IMR-90 (cell line): Measurements from ENCODE around the gene DLEU7. TPM values are rescaled to one million over a fixed set of nuclear protein-coding genes. Genes with fewer than 3 reads are reported as not detected.
A peak's percentile ranks its signal among the peaks of the same experiment; 100 is the strongest.

Experiments
- ATAC-seq: fragments of 200-7000 bp; cut with Tn5 transposase; 2 replicates; pipeline ENCODE4 v1.9.1; 2020; ENCODE audit warnings: low read depth, mild to moderate bottlenecking, moderate library complexity
- BruUV-seq: library from RNA; stranded (reverse); fragments of 400-500 nt; replicated peaks from 2 replicates; lab custom pipeline; 2021; lab: Mats Ljungman, UMichigan
- CTCF ChIA-PET: fragments of 300-600 bp; formaldehyde crosslinking; extraction: SDS; loops from one replicate; lab custom pipeline; 2021; ENCODE audit warnings: antibody characterized with exemption; lab: Yijun Ruan, JAX
- POLR2A ChIA-PET: fragments of 300-600 bp; sonication (Branson Sonifier 250); formaldehyde crosslinking; loops from one replicate; lab custom pipeline; 2022; ENCODE audit warnings: antibody characterized with exemption; ENCODE audit not compliant: unreplicated experiment; lab: Charles Lee
- DNase-seq: peaks from one replicate; pipeline ENCODE4 v3.0.0; 2013
- H2AFZ ChIP-seq: replicated peaks from 2 replicates; pipeline ENCODE3; 2013; ENCODE audit warnings: low read length, mild to moderate bottlenecking; ENCODE audit not compliant: poor library complexity
- H2AK5ac ChIP-seq: 2 replicates; pipeline ENCODE4 v1.6.1; 2013; ENCODE audit warnings: low read depth, low read length, inconsistent platforms
- H2AK9ac ChIP-seq: replicated peaks from 2 replicates; pipeline ENCODE3; 2013; ENCODE audit warnings: mild to moderate bottlenecking, low read depth, low read length, moderate library complexity; ENCODE audit not compliant: poor library complexity
- H2BK120ac ChIP-seq: 2 replicates; pipeline ENCODE4 v1.6.1; 2013; ENCODE audit warnings: low read depth, low read length, inconsistent platforms
- H2BK15ac ChIP-seq: 3 replicates; pipeline ENCODE4 v1.6.1; 2013; ENCODE audit warnings: low read depth, low read length, inconsistent platforms
- H2BK20ac ChIP-seq: 2 replicates; pipeline ENCODE4 v1.6.1; 2013; ENCODE audit warnings: low read depth, mild to moderate bottlenecking, inconsistent platforms, low read length, moderate library complexity
- H2BK5ac ChIP-seq: 2 replicates; pipeline ENCODE4 v1.6.1; 2013; ENCODE audit warnings: mild to moderate bottlenecking, low read depth, low read length, inconsistent platforms; ENCODE audit not compliant: poor library complexity, severe bottlenecking
- H3K14ac ChIP-seq: replicated peaks from 2 replicates; pipeline ENCODE4 v1.6.1; 2013; ENCODE audit warnings: low read depth, low read length, inconsistent platforms
- H3K18ac ChIP-seq: 2 replicates; pipeline ENCODE4 v1.6.1; 2013; ENCODE audit warnings: low read depth, low read length, control low read depth
- H3K23ac ChIP-seq: 2 replicates; pipeline ENCODE4 v1.6.1; 2013; ENCODE audit warnings: low read depth, low read length, inconsistent platforms
- H3K27ac ChIP-seq: 2 replicates; pipeline ENCODE4 v1.5.1; 2013; ENCODE audit warnings: mild to moderate bottlenecking, control low read depth, low read length; ENCODE audit not compliant: insufficient read depth
- H3K27me3 ChIP-seq: 2 replicates; pipeline ENCODE4 v1.6.1; 2013; ENCODE audit warnings: low read length; ENCODE audit not compliant: control insufficient read depth, insufficient read depth
- H3K36me3 ChIP-seq: 2 replicates; pipeline ENCODE4 v1.6.1; 2013; ENCODE audit warnings: low read length, mixed read lengths; ENCODE audit not compliant: control insufficient read depth, insufficient read depth
- H3K4ac ChIP-seq: 2 replicates; pipeline ENCODE4 v1.6.1; 2013; ENCODE audit warnings: low read depth, low read length, inconsistent platforms
- H3K4me1 ChIP-seq: 2 replicates; pipeline ENCODE4 v1.6.1; 2013; ENCODE audit warnings: low read length, mixed read lengths; ENCODE audit not compliant: control insufficient read depth, insufficient read depth
- H3K4me2 ChIP-seq: 2 replicates; pipeline ENCODE4 v1.6.1; 2013; ENCODE audit warnings: low read depth, mild to moderate bottlenecking, control low read depth, low read length, moderate library complexity
- H3K4me3 ChIP-seq: 2 replicates; pipeline ENCODE4 v1.5.1; 2013; ENCODE audit warnings: low read depth, mild to moderate bottlenecking, control low read depth, low read length, moderate library complexity; ENCODE audit not compliant: insufficient read depth
- H3K56ac ChIP-seq: 2 replicates; pipeline ENCODE4 v1.6.1; 2013; ENCODE audit warnings: low read length, inconsistent platforms; ENCODE audit not compliant: insufficient read depth; ENCODE audit errors: extremely low read depth
- H3K79me1 ChIP-seq, 2 experiments: 2 replicates each; pipeline ENCODE4 v1.6.1; 2013; ENCODE audit warnings: low read length in 2 of 2, inconsistent platforms in 1 of 2, low read depth in 1 of 2
- H3K9ac ChIP-seq: 2 replicates; pipeline ENCODE4 v1.6.1; 2013; ENCODE audit warnings: low read depth, low read length, control low read depth
- H3K9me1 ChIP-seq: 2 replicates; pipeline ENCODE4 v1.6.1; 2013; ENCODE audit warnings: low read length, inconsistent platforms; ENCODE audit not compliant: insufficient read depth
- H3K9me3 ChIP-seq: 2 replicates; pipeline ENCODE4 v1.6.1; 2013; ENCODE audit warnings: low read length; ENCODE audit not compliant: control insufficient read depth, insufficient read depth
- H4K20me1 ChIP-seq: 2 replicates; pipeline ENCODE4 v1.6.1; 2013; ENCODE audit warnings: low read length, inconsistent platforms; ENCODE audit not compliant: insufficient read depth
- H4K5ac ChIP-seq: 2 replicates; pipeline ENCODE4 v1.6.1; 2013; ENCODE audit warnings: mild to moderate bottlenecking, low read depth, low read length, control low read depth
- H4K8ac ChIP-seq, 2 experiments: 2 replicates each; pipeline ENCODE4 v1.6.1; 2013; ENCODE audit warnings: low read depth in 2 of 2, low read length in 2 of 2, control low read depth in 1 of 2, inconsistent platforms in 1 of 2
- H4K91ac ChIP-seq: 2 replicates; pipeline ENCODE4 v1.6.1; 2013; ENCODE audit warnings: low read depth, low read length, inconsistent platforms; ENCODE audit not compliant: insufficient read depth
- MXI1 ChIP-seq: IDR thresholded peaks from 2 replicates; pipeline ENCODE4 v1.6.1; 2012; ENCODE audit warnings: low read depth, mild to moderate bottlenecking, low read length, moderate library complexity, borderline replicate concordance
- RAD21 ChIP-seq: IDR thresholded peaks from 2 replicates; pipeline ENCODE4 v1.6.1; 2012; ENCODE audit warnings: low read length, improper control_type of control experiment
- RFX5 ChIP-seq: IDR thresholded peaks from 2 replicates; pipeline ENCODE4 v1.8.0; 2012; ENCODE audit warnings: low read depth, mild to moderate bottlenecking, low read length, moderate library complexity
- WGBS, 2 experiments: methylation state at CpG; one replicate each; pipeline versions ENCODE4 v1.1.5 to v1.1.7; 2013; ENCODE audit warnings: missing lambda C conversion rate in 2 of 2; ENCODE audit not compliant: insufficient read length in 1 of 2; ENCODE audit errors: extremely low coverage in 2 of 2; 5-methylcytosine and 5-hydroxymethylcytosine counted together
- dilution Hi-C: fragments of 300-500 bp; cut with HindIII; formaldehyde crosslinking; loops from one replicate; pipeline ENCODE4 v1.14.3; 2018; ENCODE audit warnings: low sequenced_read_pairs; ENCODE audit not compliant: unreplicated experiment
- in situ Hi-C: fragments of 300-500 bp; cut with MboI; formaldehyde crosslinking; loops from 3 replicates; pipeline ENCODE4 v1.14.3; 2019; ENCODE audit warnings: low sequenced_read_pairs, inconsistent platforms, mixed read lengths
- intact Hi-C: fragments of 100-400 bp; cut with micrococcal nuclease; formaldehyde crosslinking; loops from 2 replicates; pipeline ENCODE4 v1.10.0; 2022
- polyA plus RNA-seq, 3 experiments: library from polyadenylated mRNA; depleted of rRNA; stranded (reverse); fragments of >200 nt; gene quantifications; 2 replicates each; pipeline ENCODE4 v1.2.3, GENCODE V29; 2012; ENCODE audit warnings: low replicate concordance in 1 of 3
- total RNA-seq: library from RNA; depleted of rRNA; stranded (reverse); fragments of >200 nt; gene quantifications from 2 replicates; pipeline ENCODE4 v1.2.3, GENCODE V29; 2012

Gene DLEU7
- total and polyA plus RNA-seq, 2 of the 4 experiments (the other 2 are of a cell fraction), result not detected

DNA sequence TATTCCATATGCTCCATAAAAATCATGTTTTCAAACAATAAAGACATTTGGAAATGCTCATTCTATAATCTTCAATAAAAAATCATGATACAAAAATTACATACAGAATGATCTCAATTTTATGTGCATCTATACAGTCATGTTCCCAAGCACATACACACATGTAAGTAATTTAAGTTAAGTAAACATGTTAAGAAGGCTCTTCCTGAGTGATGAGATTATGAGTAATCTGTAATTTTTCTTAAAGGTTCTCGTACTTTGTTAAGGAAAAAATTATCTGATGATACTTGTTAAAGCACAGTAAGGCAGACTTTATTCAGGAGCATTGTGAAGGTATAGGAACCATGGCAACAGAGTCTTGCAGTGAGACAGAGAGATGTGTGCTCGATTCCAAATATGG lies 30.0 kb upstream of the DLEU7 start:
- Histone ChIP-seq H2AFZ (no peak overlapping the region), H3K18ac (no peak overlapping the region), H2BK5ac (no peak overlapping the region), H4K5ac (no peak overlapping the region), H3K27me3 (peaks cover 4% of the 10 kb centered on the region), H4K20me1 (no peaks in the 10 kb centered on the region), H4K8ac (no peak overlapping the region), H2AK9ac (no peak overlapping the region), H3K9ac (no peak overlapping the region), H2BK20ac (no peak overlapping the region), H3K4ac (no peak overlapping the region), H3K9me3 (no peaks in the 10 kb centered on the region), H3K4me3 (no peak overlapping the region), H3K23ac (no peak overlapping the region), H3K36me3 (no peaks in the 10 kb centered on the region), H3K14ac (no peak overlapping the region), H4K91ac (no peak overlapping the region), H2BK120ac (no peak overlapping the region), H3K4me2 (no peak overlapping the region), H3K56ac (no peak overlapping the region), H2BK15ac (no peak overlapping the region), H3K27ac (no peak overlapping the region), H2AK5ac (no peak overlapping the region), H3K79me1 (no peaks in the 10 kb centered on the region), H3K9me1 (no peaks in the 10 kb centered on the region), H3K4me1 (no peaks in the 10 kb centered on the region)
- DNase-seq (peak; percentile 1), ATAC-seq (no peak)
- BruUV-seq, result no TSS peak
- TF ChIP-seq RAD21 (no peak), MXI1 (no peak), RFX5 (no peak)
- intact Hi-C loops (no loop called here), dilution Hi-C loops (no loop called here), in situ Hi-C loops (no loop called here)
- CTCF ChIA-PET, result no interaction called here
- POLR2A ChIA-PET, result no interaction called here
- no CpG with 5 or more reads among the region's 2 CpGs for WGBS, 2 experiments
